IMR-90 (cell line): ENCODE data around the gene WWC1. TPM values are rescaled to one million over a fixed set of nuclear protein-coding genes. Genes with fewer than 3 reads are reported as not detected.
A peak's percentile ranks its signal among the peaks of the same experiment; 100 is the strongest.

Source experiments
- ATAC-seq: fragments of 200-7000 bp; cut with Tn5 transposase; 2 replicates; pipeline ENCODE4 v1.9.1; 2020; ENCODE audit warnings: low read depth, mild to moderate bottlenecking, moderate library complexity
- BruUV-seq: library from RNA; stranded (reverse); fragments of 400-500 nt; replicated peaks from 2 replicates; lab custom pipeline; 2021; lab: Mats Ljungman, UMichigan
- CTCF ChIA-PET: fragments of 300-600 bp; formaldehyde crosslinking; extraction: SDS; loops from one replicate; lab custom pipeline; 2021; ENCODE audit warnings: antibody characterized with exemption; lab: Yijun Ruan, JAX
- POLR2A ChIA-PET: fragments of 300-600 bp; sonication (Branson Sonifier 250); formaldehyde crosslinking; loops from one replicate; lab custom pipeline; 2022; ENCODE audit warnings: antibody characterized with exemption; ENCODE audit not compliant: unreplicated experiment; lab: Charles Lee
- DNase-seq: peaks from one replicate; pipeline ENCODE4 v3.0.0; 2013
- H2AFZ ChIP-seq: replicated peaks from 2 replicates; pipeline ENCODE3; 2013; ENCODE audit warnings: low read length, mild to moderate bottlenecking; ENCODE audit not compliant: poor library complexity
- H2AK5ac ChIP-seq: 2 replicates; pipeline ENCODE4 v1.6.1; 2013; ENCODE audit warnings: low read depth, low read length, inconsistent platforms
- H2AK9ac ChIP-seq: replicated peaks from 2 replicates; pipeline ENCODE3; 2013; ENCODE audit warnings: mild to moderate bottlenecking, low read depth, low read length, moderate library complexity; ENCODE audit not compliant: poor library complexity
- H2BK120ac ChIP-seq: 2 replicates; pipeline ENCODE4 v1.6.1; 2013; ENCODE audit warnings: low read depth, low read length, inconsistent platforms
- H2BK15ac ChIP-seq: 3 replicates; pipeline ENCODE4 v1.6.1; 2013; ENCODE audit warnings: low read depth, low read length, inconsistent platforms
- H2BK20ac ChIP-seq: 2 replicates; pipeline ENCODE4 v1.6.1; 2013; ENCODE audit warnings: low read depth, mild to moderate bottlenecking, inconsistent platforms, low read length, moderate library complexity
- H2BK5ac ChIP-seq: 2 replicates; pipeline ENCODE4 v1.6.1; 2013; ENCODE audit warnings: mild to moderate bottlenecking, low read depth, low read length, inconsistent platforms; ENCODE audit not compliant: poor library complexity, severe bottlenecking
- H3K14ac ChIP-seq: replicated peaks from 2 replicates; pipeline ENCODE4 v1.6.1; 2013; ENCODE audit warnings: low read depth, low read length, inconsistent platforms
- H3K18ac ChIP-seq: 2 replicates; pipeline ENCODE4 v1.6.1; 2013; ENCODE audit warnings: low read depth, low read length, control low read depth
- H3K23ac ChIP-seq: 2 replicates; pipeline ENCODE4 v1.6.1; 2013; ENCODE audit warnings: low read depth, low read length, inconsistent platforms
- H3K27ac ChIP-seq: 2 replicates; pipeline ENCODE4 v1.5.1; 2013; ENCODE audit warnings: mild to moderate bottlenecking, control low read depth, low read length; ENCODE audit not compliant: insufficient read depth
- H3K27me3 ChIP-seq: 2 replicates; pipeline ENCODE4 v1.6.1; 2013; ENCODE audit warnings: low read length; ENCODE audit not compliant: control insufficient read depth, insufficient read depth
- H3K36me3 ChIP-seq: 2 replicates; pipeline ENCODE4 v1.6.1; 2013; ENCODE audit warnings: low read length, mixed read lengths; ENCODE audit not compliant: control insufficient read depth, insufficient read depth
- H3K4ac ChIP-seq: 2 replicates; pipeline ENCODE4 v1.6.1; 2013; ENCODE audit warnings: low read depth, low read length, inconsistent platforms
- H3K4me1 ChIP-seq: 2 replicates; pipeline ENCODE4 v1.6.1; 2013; ENCODE audit warnings: low read length, mixed read lengths; ENCODE audit not compliant: control insufficient read depth, insufficient read depth
- H3K4me2 ChIP-seq: 2 replicates; pipeline ENCODE4 v1.6.1; 2013; ENCODE audit warnings: low read depth, mild to moderate bottlenecking, control low read depth, low read length, moderate library complexity
- H3K4me3 ChIP-seq: 2 replicates; pipeline ENCODE4 v1.5.1; 2013; ENCODE audit warnings: low read depth, mild to moderate bottlenecking, control low read depth, low read length, moderate library complexity; ENCODE audit not compliant: insufficient read depth
- H3K56ac ChIP-seq: 2 replicates; pipeline ENCODE4 v1.6.1; 2013; ENCODE audit warnings: low read length, inconsistent platforms; ENCODE audit not compliant: insufficient read depth; ENCODE audit errors: extremely low read depth
- H3K79me1 ChIP-seq, 2 experiments: 2 replicates each; pipeline ENCODE4 v1.6.1; 2013; ENCODE audit warnings: low read length in 2 of 2, inconsistent platforms in 1 of 2, low read depth in 1 of 2
- H3K9ac ChIP-seq: 2 replicates; pipeline ENCODE4 v1.6.1; 2013; ENCODE audit warnings: low read depth, low read length, control low read depth
- H3K9me1 ChIP-seq: 2 replicates; pipeline ENCODE4 v1.6.1; 2013; ENCODE audit warnings: low read length, inconsistent platforms; ENCODE audit not compliant: insufficient read depth
- H3K9me3 ChIP-seq: 2 replicates; pipeline ENCODE4 v1.6.1; 2013; ENCODE audit warnings: low read length; ENCODE audit not compliant: control insufficient read depth, insufficient read depth
- H4K20me1 ChIP-seq: 2 replicates; pipeline ENCODE4 v1.6.1; 2013; ENCODE audit warnings: low read length, inconsistent platforms; ENCODE audit not compliant: insufficient read depth
- H4K5ac ChIP-seq: 2 replicates; pipeline ENCODE4 v1.6.1; 2013; ENCODE audit warnings: mild to moderate bottlenecking, low read depth, low read length, control low read depth
- H4K8ac ChIP-seq, 2 experiments: 2 replicates each; pipeline ENCODE4 v1.6.1; 2013; ENCODE audit warnings: low read depth in 2 of 2, low read length in 2 of 2, control low read depth in 1 of 2, inconsistent platforms in 1 of 2
- H4K91ac ChIP-seq: 2 replicates; pipeline ENCODE4 v1.6.1; 2013; ENCODE audit warnings: low read depth, low read length, inconsistent platforms; ENCODE audit not compliant: insufficient read depth
- NFE2L2 ChIP-seq: fragments of 150-350 bp; IDR thresholded peaks from 2 replicates; pipeline ENCODE4 v1.6.1; 2016; ENCODE audit warnings: low read depth, mild to moderate bottlenecking, low read length
- POLR2A ChIP-seq: IDR thresholded peaks from 2 replicates; pipeline ENCODE4 v1.6.1; 2012; ENCODE audit warnings: mild to moderate bottlenecking, low read depth, low read length
- RFX5 ChIP-seq: IDR thresholded peaks from 2 replicates; pipeline ENCODE4 v1.8.0; 2012; ENCODE audit warnings: low read depth, mild to moderate bottlenecking, low read length, moderate library complexity
- SMC3 ChIP-seq: fragments of 150-350 bp; IDR thresholded peaks from 2 replicates; pipeline ENCODE4 v1.6.1; 2016; ENCODE audit warnings: low read depth, mild to moderate bottlenecking, antibody characterized with exemption, low read length, moderate library complexity
- WGBS, 2 experiments: methylation state at CpG; one replicate each; pipeline versions ENCODE4 v1.1.5 to v1.1.7; 2013; ENCODE audit warnings: missing lambda C conversion rate in 2 of 2; ENCODE audit not compliant: insufficient read length in 1 of 2; ENCODE audit errors: extremely low coverage in 2 of 2; 5-methylcytosine and 5-hydroxymethylcytosine counted together
- dilution Hi-C: fragments of 300-500 bp; cut with HindIII; formaldehyde crosslinking; loops from one replicate; pipeline ENCODE4 v1.14.3; 2018; ENCODE audit warnings: low sequenced_read_pairs; ENCODE audit not compliant: unreplicated experiment
- in situ Hi-C: fragments of 300-500 bp; cut with MboI; formaldehyde crosslinking; loops from 3 replicates; pipeline ENCODE4 v1.14.3; 2019; ENCODE audit warnings: low sequenced_read_pairs, inconsistent platforms, mixed read lengths
- intact Hi-C: fragments of 100-400 bp; cut with micrococcal nuclease; formaldehyde crosslinking; loops from 2 replicates; pipeline ENCODE4 v1.10.0; 2022
- polyA plus RNA-seq, 3 experiments: library from polyadenylated mRNA; depleted of rRNA; stranded (reverse); fragments of >200 nt; gene quantifications; 2 replicates each; pipeline ENCODE4 v1.2.3, GENCODE V29; 2012; ENCODE audit warnings: low replicate concordance in 1 of 3
- total RNA-seq: library from RNA; depleted of rRNA; stranded (reverse); fragments of >200 nt; gene quantifications from 2 replicates; pipeline ENCODE4 v1.2.3, GENCODE V29; 2012

WWC1 gene
- total and polyA plus RNA-seq, 2 of the 4 experiments (the other 2 are of a cell fraction), result 9.1 to 10.3 TPM

DNA sequence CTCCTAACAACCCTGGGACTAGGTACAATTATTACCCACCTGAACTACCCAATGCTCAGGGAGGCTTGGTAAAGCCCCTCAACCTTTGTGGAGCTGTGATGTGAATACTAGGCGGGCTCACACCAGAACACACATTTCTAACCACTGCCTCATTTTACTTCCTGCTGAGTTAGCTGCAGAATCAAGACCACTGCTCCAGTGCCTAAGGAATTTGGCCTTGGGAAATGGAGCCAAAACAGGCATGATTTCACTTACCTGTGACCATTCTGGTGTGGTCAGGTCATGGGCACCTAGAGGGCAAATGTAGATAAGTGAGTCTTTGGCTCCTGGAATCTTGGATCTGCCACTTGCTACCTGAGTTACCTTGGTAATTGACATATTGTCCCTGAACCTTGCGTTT is 5.2 kb downstream of the WWC1 start:
- H2BK20ac ChIP-seq, result no peak overlapping the region
- H4K5ac ChIP-seq, result no peak overlapping the region
- no peak overlapping the region for H3K23ac ChIP-seq
- TF ChIP-seq RFX5 (no peak), NFE2L2 (no peak), POLR2A (no peak), SMC3 (no peak)
- intact Hi-C loops, result no loop called here
- no peak overlapping the region for H3K4me2 ChIP-seq
- ATAC-seq, result no peak
- H3K14ac ChIP-seq, result no peak overlapping the region
- H2BK120ac ChIP-seq, result no peak overlapping the region
- peaks cover 44 to 52% of the 10 kb centered on the region in 2 experiments for H3K79me1 ChIP-seq
- H3K27me3 ChIP-seq, result no peaks in the 10 kb centered on the region
- no peaks in the 10 kb centered on the region for H4K20me1 ChIP-seq
- dilution Hi-C loops, result no loop called here
- no peak overlapping the region for H3K27ac ChIP-seq
- WGBS, 2 experiments, result 100% methylated on average over 1 of the region's 2 CpGs; no CpG with 5 or more reads in 1 of the 2 experiments
- H4K8ac ChIP-seq, result no peak overlapping the region
- no peak overlapping the region for H4K91ac ChIP-seq
- no peak overlapping the region for H3K56ac ChIP-seq
- no TSS peak for BruUV-seq
- no peak overlapping the region; the same call in 2 of the 3 replicates for H2BK15ac ChIP-seq
- ChIA-PET POLR2A (no interaction called here), CTCF (interaction anchor here (1.1 kb wide), 1 partner anchor 176 kb away, joined by 4 read pairs; no protein-coding TSS in a partner anchor)
- no peak overlapping the region for H2AFZ ChIP-seq
- H3K36me3 ChIP-seq, result no peaks in the 10 kb centered on the region
- no peak overlapping the region for H3K9ac ChIP-seq
- H3K9me1 ChIP-seq, result peaks cover 5% of the 10 kb centered on the region
- H3K4me1 ChIP-seq, result peaks cover 16% of the 10 kb centered on the region
- H3K4me3 ChIP-seq, result no peak overlapping the region
- DNase-seq, result no peak
- no peak overlapping the region for H2BK5ac ChIP-seq
- H3K9me3 ChIP-seq, result no peaks in the 10 kb centered on the region
- in situ Hi-C loops, result loop anchor here (25.0 kb wide), 1 partner anchor 141 kb away; no protein-coding TSS in a partner anchor
- H2AK5ac ChIP-seq, result no peak overlapping the region
- H3K18ac ChIP-seq, result no peak overlapping the region
- peak overlapping the region; percentile 3; the same call in 1 of the 2 replicates for H3K4ac ChIP-seq
- H2AK9ac ChIP-seq, result no peak overlapping the region
